ENCODE results near the gene GCG.

GRCh38 chr2:162200636-162201035 lies 48.6 kb upstream of the GCG start:
- TF ChIP-seq POLR2A (IDR thresholded peaks at IDR 0.05; ENCODE audit: control extremely low read depth in 1 of 2, low read depth in 2 of 2, low read length in 2 of 2): no peak
- TF ChIP-seq JUND (IDR thresholded peaks at IDR 0.05; ENCODE audit: low read length): no peak
- no peak for TF ChIP-seq MAX (IDR thresholded peaks at IDR 0.05)
- no peak for TF ChIP-seq POLR2AphosphoS5 (IDR thresholded peaks at IDR 0.05; ENCODE audit: low read depth, low read length)
- no peak for TF ChIP-seq CTCF (IDR thresholded peaks at IDR 0.05; ENCODE audit: control extremely low read depth in 1 of 3, insufficient read depth in 1 of 3, low read depth in 1 of 3, low read length in 3 of 3)
- no peak for TF ChIP-seq HDAC2 (IDR thresholded peaks at IDR 0.05; ENCODE audit: borderline replicate concordance in 1 of 2, low read depth in 2 of 2, low read length in 2 of 2)
- no peak for TF ChIP-seq EZH2 (IDR thresholded peaks at IDR 0.05; ENCODE audit: low read depth, low read length, severe bottlenecking)
- no peak for TF ChIP-seq CHD2 (IDR thresholded peaks at IDR 0.05; ENCODE audit: low read length)
- TF ChIP-seq ZNF274 (IDR thresholded peaks at IDR 0.05; ENCODE audit: borderline replicate concordance, extremely low read depth, low read length): no peak

Data from H1 (cell line).